Stimulated activated CD8-positive, alpha-beta memory T cell treated with anti-CD3 and anti-CD28 coated beads, Interleukin-4, amount 100 ng/mL, for 1 hour (primary cell): ENCODE measurements around the gene UBAP1.
"Not testable (repeated sequence)": the region's sequence is repeated elsewhere in the genome, so short reads cannot be mapped to it uniquely, and the experiment has no call there.

Source experiments
- DNase-seq, 2 donors: peaks; one replicate each; pipeline ENCODE4 v3.0.0-alpha.2; 2020; ENCODE audit warnings: low read depth in 2 of 2, low spot score in 1 of 2

Gene UBAP1

GRCh38 chr9:34179213-34180136, 632 bp downstream of the UBAP1 start:
- no peak for DNase-seq

- no peak for DNase-seq
These were observed 7.1 kb downstream of the UBAP1 start for GRCh38 chr9:34185778-34186551.

GRCh38 chr9:34187891-34188240, 9.0 kb downstream of the UBAP1 start:
- no peak for DNase-seq

GRCh38 chr9:34190996-34191892, 12.4 kb downstream of the UBAP1 start:
- DNase-seq, result no peak

- DNase-seq, result no peak
These were observed 16.3 kb downstream of the UBAP1 start for GRCh38 chr9:34195143-34195542.

- not testable (repeated sequence) for DNase-seq
These were observed 18.4 kb downstream of the UBAP1 start for GRCh38 chr9:34197286-34197685.

GRCh38 chr9:34197756-34198711, 19.2 kb downstream of the UBAP1 start:
- no peak for DNase-seq

- DNase-seq, result no peak
These were observed 21.2 kb downstream of the UBAP1 start for GRCh38 chr9:34200092-34200491.

GRCh38 chr9:34203275-34203991, 24.6 kb downstream of the UBAP1 start:
- no peak for DNase-seq

GRCh38 chr9:34203992-34204635, 25.3 kb downstream of the UBAP1 start:
- no peak for DNase-seq

GRCh38 chr9:34205102-34205501, 26.3 kb downstream of the UBAP1 start:
- no peak for DNase-seq

GRCh38 chr9:34206561-34206960, 27.7 kb downstream of the UBAP1 start:
- no peak for DNase-seq

GRCh38 chr9:34211395-34211794, 32.6 kb downstream of the UBAP1 start:
- DNase-seq, result no peak

GRCh38 chr9:34214354-34215000, 35.6 kb downstream of the UBAP1 start:
- DNase-seq, result not testable (repeated sequence)

GRCh38 chr9:34216325-34216724, 37.5 kb downstream of the UBAP1 start:
- DNase-seq, result no peak

- DNase-seq, result not testable (repeated sequence)
These were observed 38.2 kb downstream of the UBAP1 start for GRCh38 chr9:34217015-34217414.

- DNase-seq, result no peak
These were observed 39.6 kb downstream of the UBAP1 start for GRCh38 chr9:34218446-34218845.

- no peak for DNase-seq
These were observed 40.6 kb downstream of the UBAP1 start for GRCh38 chr9:34219421-34219820.
